ENCODE data around the gene CSNK1G2.

The CSNK1G2 gene

GRCh38 chr19:2022289-2022688, 81.3 kb downstream of the CSNK1G2 start:
- no peak for DNase-seq

- no peak for DNase-seq
These were observed 85.8 kb downstream of the CSNK1G2 start for GRCh38 chr19:2026770-2027169.

- no peak for DNase-seq
These were observed 86.4 kb downstream of the CSNK1G2 start for GRCh38 chr19:2027361-2027760.
